Measurements from ENCODE around the gene KIAA1614.

- no peak for TF ChIP-seq CTCF (IDR thresholded peaks at IDR 0.05; ENCODE audit: low read depth, low read length)
- TF ChIP-seq POLR2A (IDR thresholded peaks at IDR 0.05; ENCODE audit: extremely low read depth, insufficient read length), result no peak
- no peak for TF ChIP-seq MYC (IDR thresholded peaks at IDR 0.05; ENCODE audit: low read depth, low read length)
These were observed 26.4 kb upstream of the KIAA1614 start for GRCh38 chr1:180886338-180886737.

Measured in NB4 (cell line).